GM23248 (cell line): ENCODE data around the gene ZNF521. TPM values are rescaled to one million over a fixed set of nuclear protein-coding genes. Genes with fewer than 3 reads are reported as not detected.

Experiments
- DNase-seq: peaks from one replicate; pipeline ENCODE4 v3.0.0-alpha.2; 2015
- H2AFZ ChIP-seq: fragments of 200-600 bp; sonication (generic); 2 replicates; pipeline ENCODE4 v1.6.1; 2016; ENCODE audit warnings: antibody characterized with exemption
- H3F3A ChIP-seq: fragments of 200-600 bp; sonication (generic); 2 replicates; pipeline ENCODE4 v1.6.1; 2016; ENCODE audit warnings: mild to moderate bottlenecking, antibody characterized with exemption, mixed run types; ENCODE audit not compliant: insufficient read depth
- H3K27ac ChIP-seq: fragments of 200-600 bp; sonication (generic); 2 replicates; pipeline ENCODE4 v1.5.1; 2016; ENCODE audit warnings: mild to moderate bottlenecking
- H3K27me3 ChIP-seq: fragments of 200-600 bp; sonication (generic); replicated peaks from 2 replicates; pipeline ENCODE4 v1.6.1; 2016; ENCODE audit warnings: mild to moderate bottlenecking; ENCODE audit not compliant: insufficient read depth
- H3K36me3 ChIP-seq: fragments of 200-600 bp; sonication (generic); 2 replicates; pipeline ENCODE4 v1.6.1; 2016; ENCODE audit warnings: low read depth, mild to moderate bottlenecking
- H3K4me1 ChIP-seq: fragments of 200-600 bp; sonication (generic); 2 replicates; pipeline ENCODE4 v1.6.1; 2016; ENCODE audit warnings: mild to moderate bottlenecking; ENCODE audit not compliant: insufficient read depth
- H3K4me2 ChIP-seq: fragments of 200-600 bp; sonication (generic); one replicate; pipeline ENCODE4 v1.6.1; 2016; ENCODE audit warnings: mild to moderate bottlenecking; ENCODE audit not compliant: unreplicated experiment
- H3K4me3 ChIP-seq: fragments of 200-600 bp; sonication (generic); 2 replicates; pipeline ENCODE4 v1.5.1; 2016; ENCODE audit warnings: mild to moderate bottlenecking
- H3K79me2 ChIP-seq: fragments of 200-600 bp; sonication (generic); 2 replicates; pipeline ENCODE4 v1.6.1; 2016; ENCODE audit warnings: mild to moderate bottlenecking; ENCODE audit not compliant: insufficient read depth
- H3K9ac ChIP-seq: fragments of 200-600 bp; sonication (generic); 2 replicates; pipeline ENCODE4 v1.6.1; 2016; ENCODE audit warnings: mild to moderate bottlenecking
- H3K9me2 ChIP-seq: fragments of 200-600 bp; sonication (generic); 2 replicates; pipeline ENCODE4 v1.6.1; 2016; ENCODE audit warnings: mixed run types, mild to moderate bottlenecking, moderate library complexity; ENCODE audit not compliant: insufficient read depth
- H3K9me3 ChIP-seq: fragments of 200-600 bp; sonication (generic); one replicate; pipeline ENCODE4 v1.6.1; 2017; ENCODE audit warnings: low read depth
- H4K20me1 ChIP-seq: fragments of 200-600 bp; sonication (generic); 2 replicates; pipeline ENCODE4 v1.6.0; 2016; ENCODE audit not compliant: insufficient read depth
- EZH2 ChIP-seq: fragments of 200-600 bp; sonication (generic); IDR thresholded peaks from 2 replicates; pipeline ENCODE4 v1.6.1; 2018; ENCODE audit warnings: antibody characterized with exemption, mild to moderate bottlenecking; ENCODE audit not compliant: insufficient read depth, poor library complexity, severe bottlenecking
- EZH2phosphoT487 ChIP-seq: fragments of 200-600 bp; sonication (generic); IDR thresholded peaks from 2 replicates; pipeline ENCODE4 v1.6.1; 2018; ENCODE audit warnings: antibody characterized with exemption, moderate library complexity, mild to moderate bottlenecking, low read depth; ENCODE audit not compliant: insufficient read depth
- WGBS, 2 experiments: methylation state at CpG; one replicate each; pipeline ENCODE4 v1.1.6; 2015 to 2017; ENCODE audit warnings: low lambda C conversion rate in 2 of 2, low coverage in 1 of 2; ENCODE audit errors: missing lambda C conversion rate in 2 of 2; 5-methylcytosine and 5-hydroxymethylcytosine counted together
- in situ Hi-C: fragments of 300-500 bp; cut with MboI; formaldehyde crosslinking; loops from 2 replicates; pipeline ENCODE4 v1.15.0; 2020
- polyA plus RNA-seq: library from polyadenylated mRNA; unstranded; fragments of >200 nt; fragmentation: Nextera tagmentation; extraction: Ambion mirVana; gene quantifications from 2 replicates; pipeline ENCODE4 v1.2.1, GENCODE V29; 2016
- total RNA-seq: library from RNA; depleted of rRNA; stranded (reverse); fragments of >200 nt; shearing (Covaris generic); gene quantifications from 2 replicates; pipeline ENCODE4 v1.2.3, GENCODE V29; 2014

ZNF521 gene
- total and polyA plus RNA-seq, 2 experiments from 2014 or later, result 7.8 to 17.9 TPM

GRCh38 chr18:25141399-25141798, 210.6 kb downstream of the ZNF521 start:
- no peak for DNase-seq
- no peaks in the 10 kb centered on the region for H3K9me2 ChIP-seq
- no peak overlapping the region for H3K9ac ChIP-seq
- no peaks in the 10 kb centered on the region for H3K79me2 ChIP-seq
- H3K4me3 ChIP-seq, result no peak overlapping the region
- no peaks in the 10 kb centered on the region for H4K20me1 ChIP-seq
- no peak for TF ChIP-seq EZH2phosphoT487
- H3K27ac ChIP-seq, result no peak overlapping the region
- H3K4me2 ChIP-seq, result no peak overlapping the region
- in situ Hi-C loops, result no loop called here
- H2AFZ ChIP-seq, result no peak overlapping the region
- H3K27me3 ChIP-seq, result no peaks in the 10 kb centered on the region
- H3K4me1 ChIP-seq, result peaks cover 10% of the 10 kb centered on the region; the same call in 1 of the 2 replicates
- no peaks in the 10 kb centered on the region for H3K9me3 ChIP-seq
- H3K36me3 ChIP-seq, result no peaks in the 10 kb centered on the region
- no peaks in the 10 kb centered on the region for H3F3A ChIP-seq
- WGBS, 2 experiments, result 54 to 64% methylated on average over 3 of the region's 3 CpGs

- Histone ChIP-seq H3K36me3 (no peaks in the 10 kb centered on the region), H3K9ac (no peak overlapping the region), H4K20me1 (no peaks in the 10 kb centered on the region), H3K9me3 (no peaks in the 10 kb centered on the region), H3K27ac (no peak overlapping the region), H3K27me3 (no peaks in the 10 kb centered on the region), H3K4me1 (peaks cover 10% of the 10 kb centered on the region; the same call in 1 of the 2 replicates), H3K79me2 (no peaks in the 10 kb centered on the region), H3K4me3 (no peak overlapping the region), H3K4me2 (no peak overlapping the region), H2AFZ (no peak overlapping the region), H3F3A (no peaks in the 10 kb centered on the region), H3K9me2 (no peaks in the 10 kb centered on the region)
- in situ Hi-C loops, result no loop called here
- 42 to 48% methylated on average over 4 of the region's 4 CpGs for WGBS, 2 experiments
- DNase-seq, result no peak
- TF ChIP-seq EZH2 (no peak), EZH2phosphoT487 (no peak)
Measured at GRCh38 chr18:25140962-25141308, 211.0 kb downstream of the ZNF521 start.

GRCh38 chr18:25140124-25140961, 211.6 kb downstream of the ZNF521 start:
- Histone ChIP-seq H3K9me2 (no peaks in the 10 kb centered on the region), H3K4me2 (no peak overlapping the region), H2AFZ (no peak overlapping the region), H3K79me2 (no peaks in the 10 kb centered on the region), H4K20me1 (no peaks in the 10 kb centered on the region), H3F3A (no peaks in the 10 kb centered on the region), H3K4me3 (no peak overlapping the region), H3K27me3 (no peaks in the 10 kb centered on the region), H3K4me1 (peaks cover 10% of the 10 kb centered on the region; the same call in 1 of the 2 replicates), H3K36me3 (no peaks in the 10 kb centered on the region), H3K9ac (no peak overlapping the region), H3K9me3 (no peaks in the 10 kb centered on the region), H3K27ac (no peak overlapping the region)
- 50 to 52% methylated on average over 8 of the region's 8 CpGs for WGBS, 2 experiments
- TF ChIP-seq EZH2phosphoT487, result no peak
- TF ChIP-seq EZH2, result no peak
- DNase-seq, result no peak
- in situ Hi-C loops, result no loop called here

- Histone ChIP-seq H4K20me1 (no peaks in the 10 kb centered on the region), H3K27me3 (no peaks in the 10 kb centered on the region), H3K4me1 (no peaks in the 10 kb centered on the region), H3K4me3 (no peak overlapping the region), H3K36me3 (no peaks in the 10 kb centered on the region), H3F3A (no peaks in the 10 kb centered on the region), H3K27ac (no peak overlapping the region), H3K9ac (no peak overlapping the region), H3K9me3 (no peaks in the 10 kb centered on the region), H3K4me2 (no peak overlapping the region), H2AFZ (no peak overlapping the region), H3K9me2 (no peaks in the 10 kb centered on the region), H3K79me2 (no peaks in the 10 kb centered on the region)
- TF ChIP-seq EZH2phosphoT487, result no peak
- TF ChIP-seq EZH2, result no peak
- DNase-seq, result no peak
- in situ Hi-C loops, result no loop called here
- WGBS, 2 experiments, result 96 to 98% methylated on average over 4 of the region's 4 CpGs
Measured at GRCh38 chr18:25137197-25137472, 214.8 kb downstream of the ZNF521 start.
